HepG2 (cell line): ENCODE measurements around the gene RCAN2.

Experiments used
- ARNTL ChIP-seq: sonication (generic); formaldehyde crosslinking; IDR thresholded peaks from 2 replicates; pipeline ENCODE4 v1.4.0; 2020; ENCODE audit warnings: mild to moderate bottlenecking, missing genetic modification reagents
- CTCF ChIP-seq: sonication (generic); formaldehyde crosslinking; IDR thresholded peaks from 2 replicates; pipeline ENCODE4 v1.5.0; 2020; ENCODE audit warnings: mild to moderate bottlenecking, missing genetic modification reagents, moderate library complexity
- EZH2 ChIP-seq: conservative IDR thresholded peaks from 2 replicates; pipeline ENCODE4 v1.6.1; 2012; ENCODE audit warnings: mild to moderate bottlenecking, low read depth, low read length, moderate library complexity
- NONO ChIP-seq, 2 experiments: fragments of 450-650 bp in 1 of 2; sonication (generic) in 1 of 2; formaldehyde crosslinking in 1 of 2; IDR thresholded peaks in 1 of 2; conservative IDR thresholded peaks in 1 of 2; 2 replicates each; pipeline versions ENCODE4 v1.6.1 to v1.8.0; 2017 to 2022; ENCODE audit warnings: mild to moderate bottlenecking in 1 of 2, missing genetic modification reagents in 1 of 2, moderate library complexity in 1 of 2
- PBX3 ChIP-seq: sonication (generic); formaldehyde crosslinking; IDR thresholded peaks from 2 replicates; pipeline ENCODE4 v1.8.1; 2023; ENCODE audit warnings: missing genetic modification reagents, inconsistent platforms, borderline replicate concordance
- PHF20 ChIP-seq: sonication (generic); formaldehyde crosslinking; IDR thresholded peaks from 2 replicates; pipeline ENCODE4 v1.5.0; 2020; ENCODE audit warnings: mild to moderate bottlenecking, missing genetic modification reagents
- ZBTB1 ChIP-seq: sonication (generic); formaldehyde crosslinking; IDR thresholded peaks from 2 replicates; pipeline ENCODE4 v1.4.0; 2020; ENCODE audit warnings: missing genetic modification reagents, borderline replicate concordance
- ZFAT ChIP-seq: sonication (generic); formaldehyde crosslinking; conservative IDR thresholded peaks from 2 replicates; pipeline ENCODE4 v1.8.1; 2023; ENCODE audit warnings: missing genetic modification reagents, inconsistent platforms
- ZNF772 ChIP-seq: sonication (generic); formaldehyde crosslinking; IDR thresholded peaks from 2 replicates; pipeline ENCODE4 v1.5.0; 2020; ENCODE audit warnings: mild to moderate bottlenecking, missing genetic modification reagents

- TF ChIP-seq CTCF (no peak), ZFAT (no peak), NONO (IDR thresholded peaks at IDR 0.05) (no peak), NONO (CRISPR knock-in tag; conservative IDR thresholded peaks at IDR 0.05) (no peak), EZH2 (no peak), ZBTB1 (CRISPR knock-in tag) (no peak), ARNTL (CRISPR knock-in tag) (no peak), ZNF772 (CRISPR knock-in tag) (no peak), PHF20 (CRISPR knock-in tag) (no peak), PBX3 (no peak)
Observed at GRCh38 chr6:46175976-46176375, 315.3 kb downstream of the RCAN2 start.
